A549 (cell line): Measurements from ENCODE around the gene N4BP3. TPM values are rescaled to one million over a fixed set of nuclear protein-coding genes. Genes with fewer than 3 reads are reported as not detected.

Source experiments
- ATAC-seq, 2 experiments: fragments of 200-7000 bp in 1 of 2; fragments of >200 bp in 1 of 2; cut with Nextera tagmentation in 1 of 2; cut with Tn5 transposase in 1 of 2; 3 replicates each; pipeline versions ENCODE4 v1.8.0 to v1.9.1; 2018 to 2020; ENCODE audit warnings: mild to moderate bottlenecking in 1 of 2, moderate library complexity in 1 of 2
- CTCF ChIA-PET: fragments of 300-600 bp; sonication (Branson Sonifier 250); formaldehyde crosslinking; extraction: SDS; loops from one replicate; lab custom pipeline; 2021; ENCODE audit warnings: antibody characterized with exemption, inconsistent platforms; lab: Yijun Ruan, JAX
- POLR2A ChIA-PET: fragments of 350-600 bp; formaldehyde crosslinking; extraction: SDS; loops from one replicate; lab custom pipeline; 2021; ENCODE audit warnings: antibody characterized with exemption, inconsistent platforms; lab: Yijun Ruan, JAX
- DNase-seq, 2 experiments: peaks; one replicate each; pipeline versions ENCODE4 v3.0.0 to v3.0.0-alpha.2; 2011 to 2016; ENCODE audit warnings: low read depth in 1 of 2, low spot score in 1 of 2
- FAIRE-seq: peaks from 2 replicates; lab custom pipeline; 2011; peaks lifted over from hg19 to GRCh38; lab: Jason Lieb, UNC
- H3K27ac ChIP-seq, 2 experiments: fragments of >200 bp; sonication (Bioruptor Twin); formaldehyde crosslinking; 3 replicates each; pipeline ENCODE4 v1.5.1; 2016 to 2017
- H3K4me1 ChIP-seq: fragments of >200 bp; sonication (Bioruptor Twin); formaldehyde crosslinking; 3 replicates; pipeline ENCODE4 v1.6.1; 2016
- H3K4me2 ChIP-seq: fragments of >200 bp; sonication (Bioruptor Twin); formaldehyde crosslinking; 3 replicates; pipeline ENCODE4 v1.6.1; 2016
- H3K4me3 ChIP-seq: fragments of >200 bp; sonication (Bioruptor Twin); formaldehyde crosslinking; 3 replicates; pipeline ENCODE4 v1.5.1; 2016
- H3K9me3 ChIP-seq: fragments of >200 bp; sonication (Bioruptor Twin); formaldehyde crosslinking; 3 replicates; pipeline ENCODE4 v1.6.1; 2016
- BHLHE40 ChIP-seq: IDR thresholded peaks from 2 replicates; pipeline ENCODE4 v1.6.1; 2012; ENCODE audit warnings: low read depth, low read length, inconsistent platforms
- CHD2 ChIP-seq: fragments of 150-350 bp; IDR thresholded peaks from 2 replicates; pipeline ENCODE4 v1.6.1; 2014; ENCODE audit warnings: low read length; ENCODE audit not compliant: partially characterized antibody
- CHD4 ChIP-seq: fragments of 200-600 bp; sonication (generic); IDR thresholded peaks from 2 replicates; pipeline ENCODE4 v1.6.1; 2016; ENCODE audit warnings: antibody characterized with exemption, mild to moderate bottlenecking, borderline replicate concordance
- FOSB ChIP-seq: fragments of 250-450 bp; sonication (Bioruptor Pico); IDR thresholded peaks from 2 replicates; pipeline ENCODE4 v1.5.0; 2020; ENCODE audit warnings: mild to moderate bottlenecking, moderate library complexity
- GATA3 ChIP-seq: IDR thresholded peaks from 2 replicates; pipeline ENCODE4 v1.6.1; 2012; ENCODE audit warnings: borderline replicate concordance
- HOXA7 ChIP-seq: fragments of 250-450 bp; sonication (Bioruptor Pico); IDR thresholded peaks from 2 replicates; pipeline ENCODE4 v1.5.0; 2020; ENCODE audit warnings: mild to moderate bottlenecking, moderate library complexity
- JUN ChIP-seq, 2 experiments: fragments of >200 bp; sonication (Bioruptor Twin); formaldehyde crosslinking; IDR thresholded peaks; 2 replicates in 1 of 2; 3 replicates in 1 of 2; pipeline ENCODE4 v1.6.1; 2016 to 2017
- MAZ ChIP-seq: fragments of 150-350 bp; IDR thresholded peaks from 2 replicates; pipeline ENCODE4 v1.6.1; 2014; ENCODE audit warnings: antibody characterized with exemption, low read depth, low read length, borderline replicate concordance
- MYC ChIP-seq: IDR thresholded peaks from 2 replicates; pipeline ENCODE4 v1.6.1; 2012; ENCODE audit warnings: mild to moderate bottlenecking, inconsistent platforms, low read length, improper control_type of control experiment, borderline replicate concordance
- PHF8 ChIP-seq: fragments of 200-600 bp; sonication (generic); IDR thresholded peaks from 2 replicates; pipeline ENCODE4 v1.6.1; 2016; ENCODE audit warnings: low read depth, mild to moderate bottlenecking, antibody characterized with exemption, moderate library complexity, borderline replicate concordance
- RFX5 ChIP-seq: fragments of 450-650 bp; IDR thresholded peaks from 2 replicates; pipeline ENCODE4 v1.7.1; 2014; ENCODE audit warnings: antibody characterized with exemption, mild to moderate bottlenecking, moderate library complexity
- TP53 ChIP-seq: fragments of 250-450 bp; sonication (Bioruptor Pico); IDR thresholded peaks from 2 replicates; pipeline ENCODE4 v1.5.0; 2021; ENCODE audit warnings: mild to moderate bottlenecking, moderate library complexity
- ZFP36 ChIP-seq: fragments of 450-650 bp; IDR thresholded peaks from 2 replicates; pipeline ENCODE4 v1.6.1; 2014; ENCODE audit warnings: borderline replicate concordance; ENCODE audit not compliant: partially characterized antibody
- ZNF302 ChIP-seq: fragments of 250-450 bp; sonication (Bioruptor Pico); IDR thresholded peaks from 2 replicates; pipeline ENCODE4 v1.9.0; 2021; ENCODE audit warnings: inconsistent platforms, mild to moderate bottlenecking, moderate library complexity
- WGBS: methylation state at CpG from one replicate; pipeline ENCODE4 v1.1.6; 2017; ENCODE audit errors: missing lambda C conversion rate; 5-methylcytosine and 5-hydroxymethylcytosine counted together
- polyA plus RNA-seq, 4 experiments: library from polyadenylated mRNA; depleted of rRNA in 3 of 4; stranded (reverse); fragments of >200 nt; fragmentation: RNase III in 1 of 4; extraction: RNeasy Plus Mini Kit Qiagen cat#74134 plus additional on column Dnase treatment in 1 of 4; gene quantifications; 2 replicates in 3 of 4; 3 replicates in 1 of 4; pipeline ENCODE4 v1.2.3, GENCODE V29; 2011 to 2017
- TF ChIP-seq, protein P1 (sequence below): IDR thresholded peaks from 2 replicates; pipeline ENCODE4 v1.6.1; 2012
- TF ChIP-seq, protein P2 (sequence below): fragments of >200 bp; sonication (Bioruptor Twin); formaldehyde crosslinking; IDR thresholded peaks from 3 replicates; pipeline ENCODE4 v1.6.1; 2016
- TF ChIP-seq, protein P3 (sequence below): fragments of >200 bp; sonication (Bioruptor Twin); formaldehyde crosslinking; IDR thresholded peaks from 3 replicates; pipeline ENCODE4 v1.5.1; 2016
- TF ChIP-seq, protein P4 (sequence below): fragments of >200 bp; sonication (Bioruptor Twin); formaldehyde crosslinking; IDR thresholded peaks from 2 replicates; pipeline ENCODE4 v1.6.1; 2016
- TF ChIP-seq, protein P5 (sequence below): IDR thresholded peaks from 2 replicates; pipeline ENCODE4 v1.6.1; 2012

Gene N4BP3
- polyA plus RNA-seq, 2 of the 4 experiments (the other 2 are of a cell fraction), result 0.12 to 0.15 TPM

DNA sequence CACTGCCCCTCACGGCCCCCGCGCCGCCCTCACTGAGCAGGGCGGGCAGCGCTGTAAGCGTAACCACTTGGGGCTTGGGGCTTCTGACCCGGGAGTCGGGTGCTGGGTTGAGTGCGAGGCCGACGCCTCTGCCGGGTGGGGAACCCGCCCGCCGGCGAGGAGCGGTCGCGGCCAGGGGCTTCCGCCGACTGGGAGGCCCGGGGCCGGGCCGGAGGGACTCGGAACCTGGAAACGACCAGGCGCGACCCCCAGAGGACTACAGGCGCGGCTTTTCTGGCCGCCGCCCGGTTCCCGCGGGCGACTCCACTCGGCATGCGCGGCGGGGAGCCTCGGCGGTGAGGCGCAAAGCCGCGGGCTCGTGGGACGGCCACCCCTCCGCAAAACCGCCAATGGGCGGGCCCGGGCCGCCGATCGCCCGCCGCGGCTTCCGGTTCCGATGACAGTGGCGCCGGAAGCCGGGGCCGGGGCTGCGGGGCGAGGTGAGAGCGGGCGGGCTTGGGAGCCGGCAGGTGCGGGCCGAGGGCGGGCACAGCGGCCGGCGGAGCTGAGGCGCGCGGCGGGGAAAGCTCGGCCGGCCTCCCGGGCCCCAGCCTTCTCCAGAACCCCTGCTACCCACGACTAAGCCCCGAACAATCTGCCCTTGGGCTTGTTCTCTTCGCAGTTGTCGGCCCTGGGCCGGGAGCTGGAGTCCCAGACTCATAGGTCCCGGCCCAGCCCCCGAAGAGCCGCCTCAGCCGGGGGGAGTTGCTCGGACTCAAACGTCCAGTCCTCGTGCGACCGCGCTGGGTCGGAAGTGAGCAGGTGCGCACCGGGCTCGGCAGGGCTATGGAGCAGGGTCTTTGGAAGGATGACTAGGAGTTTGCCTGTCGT is 17.5 kb downstream of the N4BP3 start, which contains the start of gene RMND5B (continued):
- TF ChIP-seq, protein P1, sequence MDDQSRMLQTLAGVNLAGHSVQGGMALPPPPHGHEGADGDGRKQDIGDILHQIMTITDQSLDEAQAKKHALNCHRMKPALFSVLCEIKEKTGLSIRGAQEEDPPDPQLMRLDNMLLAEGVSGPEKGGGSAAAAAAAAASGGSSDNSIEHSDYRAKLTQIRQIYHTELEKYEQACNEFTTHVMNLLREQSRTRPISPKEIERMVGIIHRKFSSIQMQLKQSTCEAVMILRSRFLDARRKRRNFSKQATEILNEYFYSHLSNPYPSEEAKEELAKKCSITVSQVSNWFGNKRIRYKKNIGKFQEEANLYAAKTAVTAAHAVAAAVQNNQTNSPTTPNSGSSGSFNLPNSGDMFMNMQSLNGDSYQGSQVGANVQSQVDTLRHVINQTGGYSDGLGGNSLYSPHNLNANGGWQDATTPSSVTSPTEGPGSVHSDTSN, result peak; percentile 66; the same call in 1 of the 2 replicates
- no peak for TF ChIP-seq CHD2
- TF ChIP-seq JUN (IDR thresholded peaks at IDR 0.05), result peak; percentile 69 to 89; a peak in 4 of 5 replicates
- TF ChIP-seq PHF8, result peak; percentile 93
- TF ChIP-seq MAZ, result no peak
- TF ChIP-seq, protein P2, sequence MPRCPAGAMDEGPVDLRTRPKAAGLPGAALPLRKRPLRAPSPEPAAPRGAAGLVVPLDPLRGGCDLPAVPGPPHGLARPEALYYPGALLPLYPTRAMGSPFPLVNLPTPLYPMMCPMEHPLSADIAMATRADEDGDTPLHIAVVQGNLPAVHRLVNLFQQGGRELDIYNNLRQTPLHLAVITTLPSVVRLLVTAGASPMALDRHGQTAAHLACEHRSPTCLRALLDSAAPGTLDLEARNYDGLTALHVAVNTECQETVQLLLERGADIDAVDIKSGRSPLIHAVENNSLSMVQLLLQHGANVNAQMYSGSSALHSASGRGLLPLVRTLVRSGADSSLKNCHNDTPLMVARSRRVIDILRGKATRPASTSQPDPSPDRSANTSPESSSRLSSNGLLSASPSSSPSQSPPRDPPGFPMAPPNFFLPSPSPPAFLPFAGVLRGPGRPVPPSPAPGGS, result peak; percentile 95; the same call in 2 of the 3 replicates
- TF ChIP-seq TP53 (CRISPR knock-in tag), result no peak
- TF ChIP-seq, protein P3, sequence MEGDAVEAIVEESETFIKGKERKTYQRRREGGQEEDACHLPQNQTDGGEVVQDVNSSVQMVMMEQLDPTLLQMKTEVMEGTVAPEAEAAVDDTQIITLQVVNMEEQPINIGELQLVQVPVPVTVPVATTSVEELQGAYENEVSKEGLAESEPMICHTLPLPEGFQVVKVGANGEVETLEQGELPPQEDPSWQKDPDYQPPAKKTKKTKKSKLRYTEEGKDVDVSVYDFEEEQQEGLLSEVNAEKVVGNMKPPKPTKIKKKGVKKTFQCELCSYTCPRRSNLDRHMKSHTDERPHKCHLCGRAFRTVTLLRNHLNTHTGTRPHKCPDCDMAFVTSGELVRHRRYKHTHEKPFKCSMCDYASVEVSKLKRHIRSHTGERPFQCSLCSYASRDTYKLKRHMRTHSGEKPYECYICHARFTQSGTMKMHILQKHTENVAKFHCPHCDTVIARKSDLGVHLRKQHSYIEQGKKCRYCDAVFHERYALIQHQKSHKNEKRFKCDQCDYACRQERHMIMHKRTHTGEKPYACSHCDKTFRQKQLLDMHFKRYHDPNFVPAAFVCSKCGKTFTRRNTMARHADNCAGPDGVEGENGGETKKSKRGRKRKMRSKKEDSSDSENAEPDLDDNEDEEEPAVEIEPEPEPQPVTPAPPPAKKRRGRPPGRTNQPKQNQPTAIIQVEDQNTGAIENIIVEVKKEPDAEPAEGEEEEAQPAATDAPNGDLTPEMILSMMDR, result no peak
- TF ChIP-seq GATA3, result peak; percentile 73
- peak; percentile 71; the same call in 1 of the 2 replicates for TF ChIP-seq BHLHE40
- TF ChIP-seq, protein P4, sequence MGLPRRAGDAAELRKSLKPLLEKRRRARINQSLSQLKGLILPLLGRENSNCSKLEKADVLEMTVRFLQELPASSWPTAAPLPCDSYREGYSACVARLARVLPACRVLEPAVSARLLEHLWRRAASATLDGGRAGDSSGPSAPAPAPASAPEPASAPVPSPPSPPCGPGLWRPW, result no peak

DNA sequence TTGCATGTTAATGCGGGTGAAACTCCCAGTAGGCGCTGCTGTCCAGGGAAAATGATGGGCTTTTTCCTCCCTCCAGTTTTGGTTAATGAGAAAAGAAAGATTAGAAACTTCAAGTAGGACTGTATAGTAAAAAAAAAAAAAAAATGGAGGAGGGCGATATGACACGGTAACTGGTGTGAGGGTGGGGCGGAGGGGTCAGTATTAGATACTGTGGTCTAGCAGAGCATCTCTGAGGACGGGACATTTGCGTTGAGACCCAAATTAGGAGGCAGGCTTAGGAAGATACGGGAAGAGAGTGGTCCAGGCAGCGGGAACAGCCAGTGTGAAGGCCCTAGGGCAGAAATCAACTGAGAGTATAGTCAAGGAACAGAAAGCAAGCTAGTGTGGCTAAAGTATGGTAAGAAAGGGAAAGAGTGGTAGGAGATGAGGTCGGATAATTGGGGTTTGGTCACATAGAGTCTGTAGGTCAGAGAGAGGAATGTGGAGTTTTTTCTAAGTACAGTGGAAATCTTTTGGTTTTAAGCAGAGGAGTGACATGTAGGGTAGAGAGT is 18.2 kb downstream of the N4BP3 start:
- POLR2A ChIA-PET, result interaction anchor here (0.6 kb wide), 1 partner anchor 22 kb away, joined by 3 read pairs; the partner anchor contains the start of gene NHP2
- peaks cover 7% of the 10 kb centered on the region; the same call in 1 of the 3 replicates for H3K4me1 ChIP-seq
- H3K27ac ChIP-seq, result peak overlapping the region; percentile 94 to 98
- peak overlapping the region; percentile 81 for H3K4me2 ChIP-seq
- H3K9me3 ChIP-seq, result no peaks in the 10 kb centered on the region
- DNase-seq, result peak in 1 of 2 experiments; percentile 41
- no peak for TF ChIP-seq ZNF302 (CRISPR knock-in tag)
- TF ChIP-seq MAZ, result no peak
- TF ChIP-seq MYC, result no peak
- no peak for TF ChIP-seq FOSB (CRISPR knock-in tag)
- no peak for TF ChIP-seq ZFP36
- TF ChIP-seq, protein P5, sequence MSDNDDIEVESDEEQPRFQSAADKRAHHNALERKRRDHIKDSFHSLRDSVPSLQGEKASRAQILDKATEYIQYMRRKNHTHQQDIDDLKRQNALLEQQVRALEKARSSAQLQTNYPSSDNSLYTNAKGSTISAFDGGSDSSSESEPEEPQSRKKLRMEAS, result no peak
- no peak for TF ChIP-seq GATA3
- no peak for TF ChIP-seq HOXA7 (CRISPR knock-in tag)
- TF ChIP-seq CHD4, result no peak
- TF ChIP-seq RFX5, result no peak
- CTCF ChIA-PET, result interaction anchor here (0.5 to 2.2 kb wide), 6 partner anchors 11 to 56 kb away, joined by 3 to 9 read pairs (median 3); no protein-coding TSS in a partner anchor
- WGBS, result 21% methylated on average over 10 of the region's 10 CpGs
- H3K4me3 ChIP-seq, result peak overlapping the region; percentile 77
- peak; percentile 2 to 12; a peak in 4 of 6 replicates for ATAC-seq
- no peak for FAIRE-seq
